PFSK-1 (cell line): ENCODE data around the gene KLHL21.

Source experiments
- POLR2AphosphoS5 ChIP-seq: IDR thresholded peaks from 2 replicates; pipeline ENCODE4 v1.6.1; 2012; ENCODE audit warnings: low read depth, mild to moderate bottlenecking, control low read depth, low read length, moderate library complexity
- SIN3A ChIP-seq: IDR thresholded peaks from 2 replicates; pipeline ENCODE4 v1.6.1; 2012; ENCODE audit warnings: mild to moderate bottlenecking, low read length, moderate library complexity, borderline replicate concordance; ENCODE audit not compliant: insufficient read depth
- TF ChIP-seq, protein P1 (sequence below), 2 experiments: IDR thresholded peaks; 2 replicates each; pipeline versions ENCODE4 v1.6.1 to v1.8.0; 2011 to 2012; ENCODE audit warnings: low read depth in 2 of 2, low read length in 2 of 2, control low read depth in 1 of 2, inconsistent platforms in 1 of 2, mild to moderate bottlenecking in 1 of 2, moderate library complexity in 1 of 2; ENCODE audit not compliant: insufficient read depth in 1 of 2

DNA sequence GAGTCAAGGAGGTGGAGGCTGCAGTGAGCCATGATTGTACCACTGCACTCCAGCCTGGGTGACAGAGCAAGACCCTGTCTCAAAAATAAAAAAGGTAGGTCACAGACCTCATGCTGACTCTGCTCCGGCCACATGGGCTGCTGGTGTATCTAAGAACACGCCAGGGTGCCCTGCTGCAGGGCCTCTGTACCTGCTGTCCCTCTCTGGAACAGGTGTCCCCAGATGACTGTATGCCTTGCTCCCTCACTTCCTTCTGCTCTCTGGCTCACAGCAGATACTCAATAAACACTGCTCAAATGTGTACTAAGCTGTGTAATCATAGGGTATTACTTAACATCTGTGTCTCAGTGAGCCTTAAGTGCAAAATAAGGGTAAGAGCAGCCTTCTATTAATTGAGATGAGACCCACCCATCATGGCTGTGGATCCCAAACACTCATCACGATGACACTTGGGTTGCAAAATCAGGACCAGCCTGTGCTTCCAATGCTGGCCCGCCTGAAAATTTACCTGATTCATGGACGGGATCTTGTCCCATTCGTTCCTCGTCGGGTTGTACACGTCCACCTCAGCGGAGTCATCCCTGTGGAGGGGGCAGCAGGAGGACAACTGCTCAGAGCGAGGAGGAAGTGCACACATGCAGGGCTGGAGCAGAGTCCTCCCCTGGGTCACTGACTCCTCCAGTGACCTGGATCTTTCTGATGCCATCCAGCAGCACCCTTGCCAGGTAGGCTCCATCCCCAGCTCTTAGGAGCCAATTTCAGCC is 7.5 kb downstream of the KLHL21 start:
- TF ChIP-seq POLR2AphosphoS5 (no peak), SIN3A (no peak)
- TF ChIP-seq, protein P1, sequence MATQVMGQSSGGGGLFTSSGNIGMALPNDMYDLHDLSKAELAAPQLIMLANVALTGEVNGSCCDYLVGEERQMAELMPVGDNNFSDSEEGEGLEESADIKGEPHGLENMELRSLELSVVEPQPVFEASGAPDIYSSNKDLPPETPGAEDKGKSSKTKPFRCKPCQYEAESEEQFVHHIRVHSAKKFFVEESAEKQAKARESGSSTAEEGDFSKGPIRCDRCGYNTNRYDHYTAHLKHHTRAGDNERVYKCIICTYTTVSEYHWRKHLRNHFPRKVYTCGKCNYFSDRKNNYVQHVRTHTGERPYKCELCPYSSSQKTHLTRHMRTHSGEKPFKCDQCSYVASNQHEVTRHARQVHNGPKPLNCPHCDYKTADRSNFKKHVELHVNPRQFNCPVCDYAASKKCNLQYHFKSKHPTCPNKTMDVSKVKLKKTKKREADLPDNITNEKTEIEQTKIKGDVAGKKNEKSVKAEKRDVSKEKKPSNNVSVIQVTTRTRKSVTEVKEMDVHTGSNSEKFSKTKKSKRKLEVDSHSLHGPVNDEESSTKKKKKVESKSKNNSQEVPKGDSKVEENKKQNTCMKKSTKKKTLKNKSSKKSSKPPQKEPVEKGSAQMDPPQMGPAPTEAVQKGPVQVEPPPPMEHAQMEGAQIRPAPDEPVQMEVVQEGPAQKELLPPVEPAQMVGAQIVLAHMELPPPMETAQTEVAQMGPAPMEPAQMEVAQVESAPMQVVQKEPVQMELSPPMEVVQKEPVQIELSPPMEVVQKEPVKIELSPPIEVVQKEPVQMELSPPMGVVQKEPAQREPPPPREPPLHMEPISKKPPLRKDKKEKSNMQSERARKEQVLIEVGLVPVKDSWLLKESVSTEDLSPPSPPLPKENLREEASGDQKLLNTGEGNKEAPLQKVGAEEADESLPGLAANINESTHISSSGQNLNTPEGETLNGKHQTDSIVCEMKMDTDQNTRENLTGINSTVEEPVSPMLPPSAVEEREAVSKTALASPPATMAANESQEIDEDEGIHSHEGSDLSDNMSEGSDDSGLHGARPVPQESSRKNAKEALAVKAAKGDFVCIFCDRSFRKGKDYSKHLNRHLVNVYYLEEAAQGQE (IDR thresholded peaks at IDR 0.05; ENCODE audit: insufficient read depth in 1 of 2, low read depth in 2 of 2, low read length in 2 of 2) = no peak
